ENCODE measurements around the gene PCDHGA4.
"Not testable (repeated sequence)": the region's sequence is repeated elsewhere in the genome, so short reads cannot be mapped to it uniquely, and the experiment has no call there.

PCDHGA4 gene

DNA sequence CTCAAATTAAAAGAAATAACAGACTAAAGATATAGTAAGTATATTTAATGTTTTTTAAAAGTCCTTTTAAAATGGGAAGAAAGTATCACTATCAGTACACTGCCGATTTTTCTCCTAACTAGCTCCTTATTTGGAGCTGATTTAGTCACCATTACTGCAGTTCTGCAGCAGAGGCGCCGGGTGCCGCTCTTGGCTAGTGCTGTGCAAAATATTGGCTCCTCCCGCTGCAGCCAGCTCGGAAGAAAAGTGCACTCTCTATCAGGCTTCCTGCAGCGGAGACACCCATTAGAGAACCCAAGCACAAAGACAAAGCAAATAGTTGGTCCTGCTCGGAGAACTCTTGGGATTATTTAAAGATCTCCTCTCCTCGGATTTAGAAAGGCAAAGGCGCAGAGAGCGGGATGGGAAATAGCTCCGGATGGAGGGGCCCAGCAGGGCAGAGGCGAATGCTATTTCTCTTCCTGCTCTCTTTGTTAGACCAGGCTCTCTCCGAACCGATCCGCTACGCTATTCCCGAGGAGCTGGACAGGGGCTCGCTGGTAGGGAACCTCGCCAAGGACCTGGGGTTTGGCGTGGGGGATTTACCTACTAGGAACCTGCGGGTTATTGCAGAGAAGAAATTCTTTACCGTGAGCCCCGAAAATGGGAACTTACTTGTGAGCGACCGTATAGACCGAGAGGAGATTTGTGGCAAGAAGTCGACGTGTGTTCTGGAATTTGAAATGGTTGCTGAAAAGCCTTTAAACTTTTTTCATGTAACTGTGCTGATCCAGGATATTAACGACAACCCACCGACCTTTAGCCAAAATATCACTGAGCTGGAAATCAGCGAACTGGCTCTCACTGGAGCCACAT is 15.4 kb downstream of the PCDHGA4 start, which contains the start of gene PCDHGB3:
Gene PCDHGB3, plus strand, starts transcription at position 249 of the 855 bp plus-strand sequence. Its CDS starts 153 bp downstream, at position 402.
- Mint-ChIP-seq H3K27me3 (ENCODE audit: low read depth) (no peaks in the 10 kb centered on the region), H3K4me1 (no peaks in the 10 kb centered on the region), H3K36me3 (ENCODE audit: low read depth) (peaks cover 36% of the 10 kb centered on the region), H3K4me3 (no peak within 1 kb of the TSS), H3K27ac (no peak within 1 kb of the TSS), H3K9me3 (peaks cover 62% of the 10 kb centered on the region)
- TF ChIP-seq, protein P1, sequence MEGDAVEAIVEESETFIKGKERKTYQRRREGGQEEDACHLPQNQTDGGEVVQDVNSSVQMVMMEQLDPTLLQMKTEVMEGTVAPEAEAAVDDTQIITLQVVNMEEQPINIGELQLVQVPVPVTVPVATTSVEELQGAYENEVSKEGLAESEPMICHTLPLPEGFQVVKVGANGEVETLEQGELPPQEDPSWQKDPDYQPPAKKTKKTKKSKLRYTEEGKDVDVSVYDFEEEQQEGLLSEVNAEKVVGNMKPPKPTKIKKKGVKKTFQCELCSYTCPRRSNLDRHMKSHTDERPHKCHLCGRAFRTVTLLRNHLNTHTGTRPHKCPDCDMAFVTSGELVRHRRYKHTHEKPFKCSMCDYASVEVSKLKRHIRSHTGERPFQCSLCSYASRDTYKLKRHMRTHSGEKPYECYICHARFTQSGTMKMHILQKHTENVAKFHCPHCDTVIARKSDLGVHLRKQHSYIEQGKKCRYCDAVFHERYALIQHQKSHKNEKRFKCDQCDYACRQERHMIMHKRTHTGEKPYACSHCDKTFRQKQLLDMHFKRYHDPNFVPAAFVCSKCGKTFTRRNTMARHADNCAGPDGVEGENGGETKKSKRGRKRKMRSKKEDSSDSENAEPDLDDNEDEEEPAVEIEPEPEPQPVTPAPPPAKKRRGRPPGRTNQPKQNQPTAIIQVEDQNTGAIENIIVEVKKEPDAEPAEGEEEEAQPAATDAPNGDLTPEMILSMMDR (IDR thresholded peaks at IDR 0.05; ENCODE audit: unreplicated experiment in 3 of 3): no peak

DNA sequence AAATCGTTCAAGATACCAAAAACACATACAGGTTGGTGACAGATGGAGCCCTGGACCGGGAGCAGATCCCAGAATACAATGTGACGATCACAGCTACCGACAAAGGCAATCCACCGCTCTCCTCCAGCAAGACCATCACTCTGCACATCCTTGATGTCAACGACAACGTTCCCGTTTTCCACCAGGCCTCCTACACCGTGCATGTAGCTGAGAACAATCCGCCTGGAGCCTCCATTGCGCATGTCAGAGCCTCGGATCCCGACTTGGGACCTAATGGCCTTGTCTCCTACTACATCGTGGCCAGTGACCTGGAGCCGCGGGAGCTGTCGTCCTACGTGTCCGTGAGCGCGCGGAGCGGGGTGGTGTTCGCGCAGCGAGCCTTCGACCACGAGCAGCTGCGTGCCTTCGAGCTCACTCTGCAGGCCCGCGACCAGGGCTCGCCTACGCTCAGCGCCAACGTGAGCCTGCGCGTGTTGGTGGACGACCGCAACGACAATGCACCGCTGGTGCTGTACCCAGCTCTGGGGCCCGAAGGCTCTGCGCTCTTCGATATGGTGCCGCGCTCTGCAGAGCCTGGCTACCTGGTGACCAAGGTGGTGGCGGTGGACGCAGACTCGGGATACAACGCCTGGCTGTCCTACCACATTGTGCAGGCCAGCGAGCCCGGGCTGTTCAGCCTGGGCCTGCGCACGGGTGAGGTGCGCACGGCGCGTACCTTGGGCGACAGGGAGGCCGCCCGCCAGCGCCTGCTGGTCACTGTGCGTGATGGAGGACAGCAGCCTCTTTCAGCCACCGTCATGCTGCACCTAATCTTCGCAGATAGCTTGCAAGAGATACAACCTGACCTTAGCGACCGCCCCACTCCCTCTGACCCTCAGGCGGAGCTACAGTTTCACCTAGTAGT is 17.0 kb downstream of the PCDHGA4 start:
- no peak overlapping the region for H3K4me3 Mint-ChIP-seq
- H3K27me3 Mint-ChIP-seq (ENCODE audit: low read depth): no peaks in the 10 kb centered on the region
- H3K4me1 Mint-ChIP-seq: no peaks in the 10 kb centered on the region
- H3K9me3 Mint-ChIP-seq: peaks cover 61% of the 10 kb centered on the region
- H3K36me3 Mint-ChIP-seq (ENCODE audit: low read depth): peaks cover 34% of the 10 kb centered on the region
- H3K27ac Mint-ChIP-seq: no peak overlapping the region
- TF ChIP-seq, protein P1 (IDR thresholded peaks at IDR 0.05; ENCODE audit: unreplicated experiment in 3 of 3): no peak

DNA sequence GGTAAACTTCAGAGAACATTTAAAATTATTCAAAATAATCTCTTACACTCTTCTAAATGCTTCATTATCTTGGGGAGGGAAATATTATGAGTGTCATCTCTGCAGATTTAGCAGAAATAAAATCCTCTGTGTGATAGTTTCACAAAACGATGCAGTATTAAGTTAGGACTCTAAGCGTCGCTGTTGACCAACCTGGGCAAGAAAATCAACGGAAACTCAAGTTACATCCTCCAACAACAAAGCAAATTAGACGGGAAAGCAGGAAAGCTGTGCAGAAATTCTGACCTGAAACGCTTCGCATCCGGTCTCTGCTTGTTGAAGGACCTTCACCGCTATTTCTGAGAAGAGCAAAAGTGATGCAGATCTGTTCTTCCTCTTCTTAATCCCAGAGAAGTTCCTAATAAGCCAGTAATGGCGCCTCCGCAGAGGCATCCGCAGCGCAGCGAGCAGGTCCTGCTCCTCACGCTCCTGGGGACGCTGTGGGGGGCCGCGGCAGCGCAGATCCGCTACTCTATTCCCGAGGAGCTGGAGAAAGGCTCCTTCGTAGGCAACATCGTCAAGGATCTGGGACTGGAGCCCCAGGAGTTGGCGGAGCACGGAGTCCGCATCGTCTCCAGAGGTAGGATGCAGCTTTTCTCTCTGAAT is 19.0 kb downstream of the PCDHGA4 start, which contains the start of gene PCDHGA6:
Gene PCDHGA6, plus strand, starts transcription at position 219 of the 645 bp plus-strand sequence. Its CDS starts 193 bp downstream, at position 412.
- peaks cover 63% of the 10 kb centered on the region for H3K9me3 Mint-ChIP-seq
- H3K4me1 Mint-ChIP-seq: no peaks in the 10 kb centered on the region
- H3K36me3 Mint-ChIP-seq (ENCODE audit: low read depth): peaks cover 38% of the 10 kb centered on the region
- no peaks in the 10 kb centered on the region for H3K27me3 Mint-ChIP-seq (ENCODE audit: low read depth)
- TF ChIP-seq, protein P1 (IDR thresholded peaks at IDR 0.05; ENCODE audit: unreplicated experiment in 3 of 3): no peak
- H3K27ac Mint-ChIP-seq: no peak within 1 kb of the TSS
- H3K4me3 Mint-ChIP-seq: no peak within 1 kb of the TSS

DNA sequence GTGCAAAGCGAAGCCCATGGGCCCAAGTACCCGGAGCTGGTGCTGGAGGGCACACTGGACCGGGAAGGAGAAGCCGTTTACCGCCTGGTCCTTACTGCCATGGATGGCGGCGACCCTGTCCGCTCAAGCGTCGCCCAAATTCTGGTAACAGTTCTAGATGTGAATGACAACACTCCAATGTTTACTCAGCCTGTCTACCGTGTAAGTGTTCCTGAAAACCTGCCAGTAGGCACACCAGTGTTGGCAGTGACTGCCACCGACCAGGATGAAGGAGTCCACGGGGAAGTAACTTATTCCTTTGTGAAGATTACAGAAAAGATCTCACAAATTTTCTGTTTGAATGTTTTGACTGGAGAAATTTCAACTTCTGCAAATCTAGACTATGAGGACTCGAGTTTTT is 19.8 kb downstream of the PCDHGA4 start:
- Mint-ChIP-seq H3K36me3 (ENCODE audit: low read depth) (peaks cover 36% of the 10 kb centered on the region), H3K4me3 (no peak overlapping the region), H3K27ac (no peak overlapping the region), H3K9me3 (peaks cover 63% of the 10 kb centered on the region), H3K27me3 (ENCODE audit: low read depth) (no peaks in the 10 kb centered on the region), H3K4me1 (no peaks in the 10 kb centered on the region)
- TF ChIP-seq, protein P1 (IDR thresholded peaks at IDR 0.05; ENCODE audit: unreplicated experiment in 3 of 3): no peak

DNA sequence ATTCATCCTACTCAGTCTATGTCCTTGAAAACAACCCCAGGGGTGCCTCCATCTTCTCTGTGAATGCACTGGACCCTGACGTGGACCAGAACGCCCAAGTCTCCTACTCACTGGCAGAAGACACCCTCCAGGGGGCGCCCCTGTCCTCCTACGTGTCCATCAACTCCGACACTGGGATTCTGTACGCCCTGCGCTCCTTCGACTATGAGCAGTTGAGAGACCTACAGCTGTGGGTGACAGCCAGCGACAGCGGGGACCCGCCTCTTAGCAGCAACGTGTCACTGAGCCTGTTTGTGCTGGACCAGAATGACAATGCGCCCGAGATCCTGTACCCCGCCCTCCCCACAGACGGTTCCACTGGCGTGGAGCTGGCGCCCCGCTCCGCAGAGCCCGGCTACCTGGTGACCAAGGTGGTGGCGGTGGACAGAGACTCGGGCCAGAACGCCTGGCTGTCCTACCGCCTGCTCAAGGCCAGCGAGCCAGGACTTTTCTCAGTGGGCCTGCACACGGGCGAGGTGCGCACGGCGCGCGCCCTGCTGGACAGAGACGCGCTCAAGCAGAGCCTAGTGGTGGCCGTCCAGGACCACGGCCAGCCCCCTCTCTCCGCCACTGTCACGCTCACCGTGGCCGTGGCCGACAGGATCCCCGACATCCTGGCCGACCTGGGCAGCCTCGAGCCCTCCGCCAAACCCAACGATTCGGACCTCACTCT is 20.8 kb downstream of the PCDHGA4 start:
- not testable (repeated sequence) for H3K4me3 Mint-ChIP-seq; H3K27ac Mint-ChIP-seq; H3K4me1 Mint-ChIP-seq; H3K27me3 Mint-ChIP-seq (ENCODE audit: low read depth)
- Mint-ChIP-seq H3K9me3 (peaks cover 62% of the 10 kb centered on the region), H3K36me3 (ENCODE audit: low read depth) (peaks cover 30% of the 10 kb centered on the region)

Data from nephron (organoid).